HG02571 (cell line): Measurements from ENCODE around the gene LRG1.

Experiments used
- ATAC-seq: cut with Tn5 transposase; IDR thresholded peaks from one replicate; pipeline ENCODE4 v1.9.1; 2021; ENCODE audit warnings: mild to moderate bottlenecking, moderate library complexity; ENCODE audit not compliant: unreplicated experiment

The LRG1 gene

DNA sequence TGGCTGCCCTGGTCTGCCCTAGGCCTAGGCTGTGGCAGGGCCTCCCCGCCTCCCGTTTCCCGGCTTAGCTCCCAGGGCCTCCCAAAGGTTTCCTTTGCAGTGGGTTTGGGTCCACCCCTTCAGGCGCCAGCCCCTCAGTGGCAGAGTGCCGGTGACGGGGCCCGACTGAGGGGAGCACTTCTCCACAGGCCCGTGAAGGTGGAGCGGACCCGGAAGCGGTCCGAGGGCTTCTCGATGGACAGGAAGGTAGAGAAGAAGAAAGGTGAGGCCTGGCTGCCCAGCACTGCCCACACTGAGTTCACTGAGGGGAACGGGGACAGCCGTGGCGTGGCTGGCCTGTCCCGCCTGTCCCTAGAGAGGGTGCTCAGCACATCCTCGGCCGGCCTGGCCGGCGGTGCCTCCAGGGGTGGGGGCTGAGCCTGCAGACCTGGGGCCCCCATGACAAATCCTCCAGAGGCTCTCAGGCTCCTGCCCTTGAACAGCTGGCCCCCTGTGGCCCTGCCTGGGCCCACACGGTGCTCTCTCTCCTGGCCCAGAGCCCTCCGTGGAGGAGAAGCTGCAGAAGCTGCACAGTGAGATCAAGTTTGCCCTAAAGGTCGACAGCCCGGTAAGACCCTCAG, 42.0 kb downstream of the LRG1 start:
- no peak for ATAC-seq

DNA sequence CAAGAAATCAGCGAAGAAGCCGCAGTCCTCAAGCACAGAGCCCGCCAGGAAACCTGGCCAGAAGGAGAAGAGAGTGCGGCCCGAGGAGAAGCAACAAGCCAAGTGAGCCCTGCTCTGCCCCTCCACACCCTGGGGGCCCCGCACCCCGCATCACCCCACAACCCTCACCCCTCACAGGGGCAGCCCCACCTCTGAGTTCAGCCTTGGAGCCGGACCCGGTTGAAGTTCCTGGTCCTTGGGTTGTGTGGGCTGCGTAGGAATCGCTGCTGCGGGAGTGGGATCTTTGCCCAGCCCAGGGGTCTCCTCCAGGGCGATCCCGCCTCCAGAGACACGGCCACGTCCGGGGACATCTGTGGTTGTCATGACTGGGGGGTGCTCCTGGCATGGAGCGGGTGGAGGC, 43.5 kb downstream of the LRG1 start:
- no peak for ATAC-seq

DNA sequence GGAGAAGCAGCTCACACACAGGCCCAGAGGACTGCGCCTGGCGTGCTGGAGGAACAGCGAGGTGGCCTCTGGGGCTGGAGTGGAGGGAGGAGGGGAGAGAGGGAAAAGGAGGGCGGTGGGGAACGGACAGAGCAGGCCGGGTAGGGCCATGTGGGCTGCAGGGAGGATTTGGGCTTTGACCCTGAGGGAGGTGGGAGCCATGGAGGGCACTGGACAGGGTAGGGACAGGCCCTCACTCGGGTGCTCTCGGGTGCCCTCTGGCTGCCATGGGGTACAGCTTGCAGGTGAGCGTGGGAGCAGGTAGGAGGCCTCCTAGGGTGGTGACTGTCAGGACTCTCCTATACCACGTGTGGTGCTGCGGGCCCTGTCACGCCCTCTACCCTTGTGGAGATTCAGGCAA, 44.4 kb downstream of the LRG1 start:
- no peak for ATAC-seq

DNA sequence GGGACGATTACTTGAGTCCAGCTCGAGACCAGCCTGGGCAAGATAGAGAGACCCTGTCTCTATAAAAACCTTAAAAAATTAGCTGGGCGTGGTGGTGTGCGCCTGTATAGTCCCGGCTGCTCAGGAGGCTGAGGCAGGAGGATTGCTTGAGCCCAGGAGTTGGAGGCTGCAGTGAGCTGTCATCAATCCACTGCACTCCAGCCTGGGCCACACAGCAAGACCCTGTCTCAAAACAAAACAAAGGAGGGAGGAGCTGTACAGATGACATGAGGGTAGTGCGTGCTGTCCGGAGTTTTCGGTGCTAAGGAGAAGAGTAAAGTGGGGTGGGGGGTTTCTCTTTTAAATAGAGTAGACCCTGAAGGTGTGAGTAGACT, 45.2 kb downstream of the LRG1 start:
- ATAC-seq: no peak

DNA sequence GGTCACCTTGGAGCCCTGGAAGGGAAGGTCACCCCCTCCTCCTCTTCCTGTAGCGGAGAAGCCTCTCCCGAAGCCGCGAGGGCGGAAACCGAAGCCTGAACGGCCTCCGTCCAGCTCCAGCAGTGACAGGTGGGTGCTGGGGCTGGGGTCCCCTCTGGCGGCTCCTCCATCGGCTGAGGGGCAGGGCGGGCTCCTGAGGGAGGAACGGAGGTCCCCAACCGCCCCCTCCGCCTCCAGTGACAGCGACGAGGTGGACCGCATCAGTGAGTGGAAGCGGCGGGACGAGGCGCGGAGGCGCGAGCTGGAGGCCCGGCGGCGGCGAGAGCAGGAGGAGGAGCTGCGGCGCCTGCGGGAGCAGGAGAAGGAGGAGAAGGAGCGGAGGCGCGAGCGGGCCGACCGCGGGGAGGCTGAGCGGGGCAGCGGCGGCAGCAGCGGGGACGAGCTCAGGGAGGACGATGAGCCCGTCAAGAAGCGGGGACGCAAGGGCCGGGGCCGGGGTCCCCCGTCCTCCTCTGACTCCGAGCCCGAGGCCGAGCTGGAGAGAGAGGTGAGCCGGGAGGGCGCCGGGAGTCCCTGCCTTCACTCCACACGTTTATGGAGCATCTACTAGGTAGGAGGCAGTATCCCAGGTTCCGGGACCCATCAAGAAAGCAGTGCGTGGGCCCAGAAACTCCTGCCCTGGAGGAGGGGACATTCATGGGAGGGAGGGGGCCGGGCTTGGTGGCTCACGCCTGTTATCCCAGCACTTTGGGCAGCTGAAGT, 45.7 kb downstream of the LRG1 start:
- no peak for ATAC-seq

DNA sequence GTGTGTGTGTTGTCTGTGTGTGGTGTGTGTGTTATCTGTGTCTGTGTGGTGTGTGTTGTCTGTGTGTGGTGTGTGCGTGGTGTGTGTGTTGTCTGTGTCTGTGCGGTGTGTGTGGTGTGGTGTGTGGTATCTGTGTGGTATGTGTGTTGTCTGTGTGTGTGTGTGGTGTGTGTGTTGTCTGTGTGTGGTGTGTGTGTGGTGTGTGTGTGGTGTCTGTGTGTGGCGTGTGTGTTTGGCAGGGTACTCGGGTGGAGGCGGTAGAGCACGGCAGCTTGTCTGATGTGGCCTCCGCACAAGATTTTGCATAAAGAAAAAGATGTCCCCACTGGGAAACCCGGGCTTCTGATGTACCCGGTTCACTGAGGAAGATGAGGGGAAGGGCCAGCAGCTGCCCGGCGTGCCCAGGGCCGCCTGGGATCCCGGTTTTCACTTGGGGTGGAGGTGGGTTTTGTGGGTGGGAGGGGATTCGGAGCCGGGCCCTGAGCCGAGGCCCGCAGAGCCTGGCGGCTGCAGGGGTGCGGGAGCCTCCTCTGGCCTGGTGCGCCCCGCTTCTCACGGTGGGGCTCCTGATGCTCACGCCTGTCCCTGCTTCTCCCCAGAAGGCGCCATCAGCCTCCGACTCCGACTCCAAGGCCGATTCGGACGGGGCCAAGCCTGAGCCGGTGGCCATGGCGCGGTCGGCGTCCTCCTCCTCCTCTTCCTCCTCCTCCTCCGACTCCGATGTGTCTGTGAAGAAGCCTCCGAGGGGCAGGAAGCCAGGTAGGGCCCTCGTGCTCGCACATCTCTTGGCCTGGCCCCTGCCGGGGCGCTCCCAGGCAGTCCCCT, 46.5 kb downstream of the LRG1 start:
- no peak for ATAC-seq

DNA sequence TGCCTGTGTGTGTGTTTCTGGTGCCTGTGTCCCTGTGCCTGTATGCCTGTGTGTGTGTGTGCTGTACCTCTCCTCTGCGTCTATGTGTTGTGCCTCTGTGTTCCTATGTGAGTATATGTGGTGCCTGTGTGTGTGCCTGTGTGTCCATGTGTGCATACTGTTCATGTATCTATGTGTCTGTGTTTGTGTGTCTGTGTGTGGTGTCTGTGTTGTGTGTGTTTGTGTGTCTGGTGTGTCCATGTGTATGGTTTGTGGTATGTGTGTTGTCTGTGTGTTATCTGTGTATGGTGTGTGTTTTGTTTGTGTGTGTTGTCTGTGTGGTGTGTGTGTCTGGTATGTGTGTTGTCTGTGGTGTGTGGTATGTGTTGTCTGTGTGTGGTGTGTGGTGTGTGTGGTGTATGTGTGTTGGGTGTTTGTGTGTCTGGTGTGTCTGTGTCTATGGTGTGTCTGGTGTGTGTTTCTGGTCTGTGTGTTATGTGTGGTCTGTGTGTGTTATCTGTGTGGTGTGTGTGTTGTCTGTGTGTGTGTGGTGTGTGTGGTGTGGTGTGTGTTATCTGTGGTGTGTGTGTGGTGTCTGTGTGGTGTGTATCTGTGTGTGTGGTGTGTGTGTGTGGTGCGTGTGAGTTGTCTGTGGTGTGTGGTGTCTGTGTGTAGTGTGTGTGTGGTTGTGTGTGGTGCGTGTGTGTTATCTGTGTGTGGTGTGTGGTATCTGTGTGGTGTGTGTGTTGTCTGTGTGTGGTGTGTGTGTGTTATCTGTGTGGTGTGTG, 47.3 kb downstream of the LRG1 start:
- no peak for ATAC-seq

DNA sequence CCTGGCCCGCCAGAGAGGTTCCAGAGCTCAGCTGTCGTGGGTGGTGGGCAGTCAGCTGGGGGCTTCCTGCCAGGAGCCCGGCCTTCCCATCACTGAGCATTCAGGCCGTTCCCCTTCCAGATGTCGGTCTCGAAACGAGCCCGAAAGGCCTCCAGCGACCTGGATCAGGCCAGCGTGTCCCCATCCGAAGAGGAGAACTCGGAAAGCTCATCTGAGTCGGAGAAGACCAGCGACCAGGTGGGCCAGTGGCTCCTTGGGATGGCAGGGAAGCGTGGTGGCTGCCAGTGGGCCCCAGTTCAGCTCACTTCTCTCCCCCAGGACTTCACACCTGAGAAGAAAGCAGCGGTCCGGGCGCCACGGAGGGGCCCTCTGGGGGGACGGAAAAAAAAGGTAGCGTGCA, 48.4 kb downstream of the LRG1 start:
- ATAC-seq: no peak

DNA sequence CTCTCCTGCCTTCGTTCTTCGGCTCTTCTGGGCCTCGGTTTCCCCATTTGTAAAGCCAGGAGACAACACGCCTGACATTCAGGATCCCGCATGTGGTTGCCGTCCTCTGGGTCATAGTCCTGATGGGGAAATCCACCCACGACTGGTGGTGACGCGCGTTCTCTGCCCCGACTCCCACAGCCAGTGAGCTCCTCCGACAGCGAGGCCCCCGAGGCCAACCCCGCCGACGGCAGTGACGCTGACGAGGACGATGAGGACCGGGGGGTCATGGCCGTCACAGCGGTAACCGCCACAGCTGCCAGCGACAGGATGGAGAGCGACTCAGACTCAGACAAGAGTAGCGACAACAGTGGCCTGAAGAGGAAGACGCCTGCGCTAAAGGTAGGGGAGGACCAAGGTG, 51.3 kb downstream of the LRG1 start:
- ATAC-seq: no peak

DNA sequence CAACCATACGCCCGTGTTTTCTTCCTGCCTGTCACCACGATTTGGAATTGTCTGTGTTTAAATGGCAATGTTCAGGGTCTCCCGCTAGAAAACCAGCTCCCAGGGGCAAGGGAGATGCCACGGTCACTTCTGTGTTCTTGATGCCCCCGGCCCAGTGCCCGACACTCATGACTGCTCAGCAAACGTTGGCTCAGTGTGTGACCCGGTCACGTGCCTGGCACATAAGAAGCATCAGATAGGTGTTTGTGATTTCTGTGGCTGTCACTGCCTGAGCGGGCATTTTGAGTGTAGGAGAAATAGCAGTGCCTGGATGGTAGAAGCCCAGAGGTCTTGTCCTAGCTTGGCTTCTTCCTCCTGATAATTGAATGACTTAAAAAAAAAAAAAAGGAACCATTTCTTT, 52.3 kb downstream of the LRG1 start:
- ATAC-seq: no peak
